WERI-Rb-1 (cell line): ENCODE measurements around the gene RNASEH2C.

Experiments used
- DNase-seq: peaks from one replicate; pipeline ENCODE4 v3.0.0-alpha.2; 2020
- H3K27ac ChIP-seq: fragments of 250-450 bp; sonication (Bioruptor Pico); 2 replicates; pipeline ENCODE4 v1.5.1; 2020; ENCODE audit warnings: mild to moderate bottlenecking, moderate library complexity
- H3K27me3 ChIP-seq: fragments of 250-450 bp; sonication (Bioruptor Pico); 2 replicates; pipeline ENCODE4 v1.5.1; 2021; ENCODE audit warnings: mild to moderate bottlenecking, low read depth, moderate library complexity; ENCODE audit not compliant: insufficient read depth, severe bottlenecking
- H3K36me3 ChIP-seq: fragments of 250-450 bp; sonication (Bioruptor Pico); 2 replicates; pipeline ENCODE4 v1.5.1; 2020; ENCODE audit warnings: mild to moderate bottlenecking, moderate library complexity
- H3K4me3 ChIP-seq: 2 replicates; pipeline ENCODE4 v1.5.1; 2011; ENCODE audit warnings: low read depth, mild to moderate bottlenecking, control low read depth, low read length
- H3K9me3 ChIP-seq: fragments of 250-450 bp; sonication (Bioruptor Pico); 2 replicates; pipeline ENCODE4 v1.5.1; 2021; ENCODE audit warnings: mild to moderate bottlenecking, moderate library complexity; ENCODE audit not compliant: severe bottlenecking
- CTCF ChIP-seq: IDR thresholded peaks from 2 replicates; pipeline ENCODE4 v1.5.1; 2011; ENCODE audit warnings: low read depth, mild to moderate bottlenecking, control low read depth, inconsistent platforms, low read length

The RNASEH2C gene

GRCh38 chr11:65722261-65722660 lies 1.7 kb upstream of the RNASEH2C start:
- peak overlapping the region; percentile 35; the same call in 1 of the 2 replicates for H3K27ac ChIP-seq
- peaks cover 33% of the 10 kb centered on the region for H3K36me3 ChIP-seq
- H3K4me3 ChIP-seq = no peak overlapping the region
- H3K27me3 ChIP-seq = no peaks in the 10 kb centered on the region
- no peaks in the 10 kb centered on the region for H3K9me3 ChIP-seq
- no peak for TF ChIP-seq CTCF
- DNase-seq = peak; percentile 39

- TF ChIP-seq CTCF = no peak
- Histone ChIP-seq H3K4me3 (peak overlapping the region; percentile 91), H3K27me3 (no peaks in the 10 kb centered on the region), H3K9me3 (no peaks in the 10 kb centered on the region), H3K27ac (peak overlapping the region; percentile 94), H3K36me3 (peaks cover 57% of the 10 kb centered on the region)
- DNase-seq = no peak
These were observed 757 bp downstream of the RNASEH2C start for GRCh38 chr11:65719871-65720210.

- Histone ChIP-seq H3K9me3 (no peaks in the 10 kb centered on the region), H3K4me3 (no peak overlapping the region), H3K27ac (no peak overlapping the region), H3K36me3 (peaks cover 66% of the 10 kb centered on the region), H3K27me3 (no peaks in the 10 kb centered on the region)
- no peak for DNase-seq
- no peak for TF ChIP-seq CTCF
These were observed 1.6 kb downstream of the RNASEH2C start for GRCh38 chr11:65718964-65719492.

- no peak for TF ChIP-seq CTCF
- Histone ChIP-seq H3K27me3 (no peaks in the 10 kb centered on the region), H3K4me3 (no peak overlapping the region), H3K36me3 (peaks cover 70% of the 10 kb centered on the region), H3K27ac (no peak overlapping the region), H3K9me3 (no peaks in the 10 kb centered on the region)
- no peak for DNase-seq
These were observed 2.1 kb downstream of the RNASEH2C start for GRCh38 chr11:65718531-65718930.

- TF ChIP-seq CTCF = no peak
- Histone ChIP-seq H3K27ac (no peak overlapping the region), H3K4me3 (no peak overlapping the region), H3K36me3 (peaks cover 77% of the 10 kb centered on the region), H3K27me3 (no peaks in the 10 kb centered on the region), H3K9me3 (no peaks in the 10 kb centered on the region)
- no peak for DNase-seq
These were observed 2.7 kb downstream of the RNASEH2C start for GRCh38 chr11:65717906-65718305.

- H3K36me3 ChIP-seq = peaks cover 81% of the 10 kb centered on the region
- DNase-seq = no peak
- H3K4me3 ChIP-seq = no peak overlapping the region
- no peaks in the 10 kb centered on the region for H3K27me3 ChIP-seq
- no peak overlapping the region for H3K27ac ChIP-seq
- no peaks in the 10 kb centered on the region for H3K9me3 ChIP-seq
- no peak for TF ChIP-seq CTCF
These were observed 3.7 kb downstream of the RNASEH2C start for GRCh38 chr11:65716774-65717405.
